Measurements from ENCODE around the gene PNLIPRP1. TPM values are rescaled to one million over a fixed set of nuclear protein-coding genes. Genes with fewer than 3 reads are reported as not detected.

Gene PNLIPRP1
- total RNA-seq (under 1 TPM in 1 of 4 donors, not detected in 3; 0.45 TPM), polyA plus RNA-seq (0.07 TPM)
- long read RNA-seq, donor 1: 0 reads
- long read RNA-seq, donor 2: 0 reads
- long read RNA-seq, donor 3: 0 reads
- long read RNA-seq, donor 4: 0 reads

- H3K27ac ChIP-seq (ENCODE audit: low read length): no peak within 1 kb of the TSS
- DNase-seq (no peak), ATAC-seq (no peak)
- no peak within 1 kb of the TSS for H3K4me3 ChIP-seq (ENCODE audit: low read length)
- intact Hi-C loops (cut with DNase I): no loop called here
- WGBS: 70% methylated on average over 9 of the region's 9 CpGs
- H3K27me3 ChIP-seq (ENCODE audit: control insufficient read depth, insufficient read depth): no peaks in the 10 kb centered on the region
- H3K9me3 ChIP-seq (ENCODE audit: control insufficient read depth, low read length): no peaks in the 10 kb centered on the region
- no peaks in the 10 kb centered on the region for H3K4me1 ChIP-seq (ENCODE audit: control insufficient read depth, insufficient read depth, low read length)
These were observed at the start of gene PNLIPRP1 for GRCh38 chr10:116590590-116591444. TSS of gene PNLIPRP1 (plus strand) at chr10:116590959. CDS start at chr10:116591130, 171 bp downstream.

GRCh38 chr10:116542007-116542677 lies 48.6 kb upstream of the PNLIPRP1 start:
- H3K9me3 ChIP-seq (ENCODE audit: control insufficient read depth, low read length): no peaks in the 10 kb centered on the region
- DNase-seq (no peak), ATAC-seq (no peak)
- H3K27me3 ChIP-seq (ENCODE audit: control insufficient read depth, insufficient read depth): no peaks in the 10 kb centered on the region
- intact Hi-C loops (cut with DNase I): no loop called here
- no peaks in the 10 kb centered on the region for H3K4me1 ChIP-seq (ENCODE audit: control insufficient read depth, insufficient read depth, low read length)
- no peak overlapping the region for H3K27ac ChIP-seq (ENCODE audit: low read length)
- H3K4me3 ChIP-seq (ENCODE audit: low read length): no peak overlapping the region

- ATAC-seq: no peak
- no peaks in the 10 kb centered on the region for H3K9me3 ChIP-seq (ENCODE audit: control insufficient read depth, low read length)
- no peaks in the 10 kb centered on the region for H3K4me1 ChIP-seq (ENCODE audit: control insufficient read depth, insufficient read depth, low read length)
- no peaks in the 10 kb centered on the region for H3K27me3 ChIP-seq (ENCODE audit: control insufficient read depth, insufficient read depth)
- DNase-seq: no peak
- intact Hi-C loops (cut with DNase I): no loop called here
- no peak overlapping the region for H3K27ac ChIP-seq (ENCODE audit: low read length)
- WGBS: 71% methylated on average over 1 of the region's 1 CpG
- no peak overlapping the region for H3K4me3 ChIP-seq (ENCODE audit: low read length)
These were observed 45.6 kb upstream of the PNLIPRP1 start for GRCh38 chr10:116545122-116545521.

- 52% methylated on average over 8 of the region's 8 CpGs for WGBS
- Histone ChIP-seq H3K27ac (ENCODE audit: low read length) (no peak within 1 kb of the TSS), H3K4me1 (ENCODE audit: control insufficient read depth, insufficient read depth, low read length) (no peaks in the 10 kb centered on the region), H3K4me3 (ENCODE audit: low read length) (no peak within 1 kb of the TSS), H3K9me3 (ENCODE audit: control insufficient read depth, low read length) (no peaks in the 10 kb centered on the region), H3K27me3 (ENCODE audit: control insufficient read depth, insufficient read depth) (no peaks in the 10 kb centered on the region)
- DNase-seq (no peak), ATAC-seq (no peak)
- intact Hi-C loops (cut with DNase I): no loop called here
These were observed 45.0 kb upstream of the PNLIPRP1 start, which contains the start of gene PNLIP for GRCh38 chr10:116545756-116546155. TSS of gene PNLIP (plus strand) at chr10:116545931. CDS start at chr10:116546093, 162 bp downstream.

GRCh38 chr10:116548301-116548700 lies 42.5 kb upstream of the PNLIPRP1 start:
- WGBS: 76% methylated on average over 5 of the region's 5 CpGs

GRCh38 chr10:116553378-116553980 lies 37.3 kb upstream of the PNLIPRP1 start:
- intact Hi-C loops (cut with DNase I): no loop called here
- no peak for DNase-seq
- Histone ChIP-seq H3K27ac (ENCODE audit: low read length) (no peak overlapping the region), H3K9me3 (ENCODE audit: control insufficient read depth, low read length) (no peaks in the 10 kb centered on the region), H3K27me3 (ENCODE audit: control insufficient read depth, insufficient read depth) (no peaks in the 10 kb centered on the region), H3K4me3 (ENCODE audit: low read length) (no peak overlapping the region), H3K4me1 (ENCODE audit: control insufficient read depth, insufficient read depth, low read length) (no peaks in the 10 kb centered on the region)
- no peak for ATAC-seq
- 87% methylated on average over 13 of the region's 13 CpGs for WGBS

More at GRCh38 chr10:116548301-116548700, 42.5 kb upstream of the PNLIPRP1 start:
- H3K27me3 ChIP-seq (ENCODE audit: control insufficient read depth, insufficient read depth): no peaks in the 10 kb centered on the region
- no peaks in the 10 kb centered on the region for H3K9me3 ChIP-seq (ENCODE audit: control insufficient read depth, low read length)
- H3K4me3 ChIP-seq (ENCODE audit: low read length): no peak overlapping the region
- no peak overlapping the region for H3K27ac ChIP-seq (ENCODE audit: low read length)
- intact Hi-C loops (cut with DNase I): no loop called here
- ATAC-seq (no peak), DNase-seq (no peak)
- H3K4me1 ChIP-seq (ENCODE audit: control insufficient read depth, insufficient read depth, low read length): no peaks in the 10 kb centered on the region

- DNase-seq (no peak), ATAC-seq (no peak)
- intact Hi-C loops (cut with DNase I): no loop called here
- Histone ChIP-seq H3K4me3 (ENCODE audit: low read length) (no peak overlapping the region), H3K27ac (ENCODE audit: low read length) (no peak overlapping the region), H3K27me3 (ENCODE audit: control insufficient read depth, insufficient read depth) (no peaks in the 10 kb centered on the region), H3K4me1 (ENCODE audit: control insufficient read depth, insufficient read depth, low read length) (no peaks in the 10 kb centered on the region), H3K9me3 (ENCODE audit: control insufficient read depth, low read length) (no peaks in the 10 kb centered on the region)
- WGBS: 56% methylated on average over 5 of the region's 5 CpGs
These were observed 36.1 kb upstream of the PNLIPRP1 start for GRCh38 chr10:116554628-116555027.

GRCh38 chr10:116555880-116556279 lies 34.9 kb upstream of the PNLIPRP1 start:
- H3K27ac ChIP-seq (ENCODE audit: low read length): no peak overlapping the region
- H3K4me1 ChIP-seq (ENCODE audit: control insufficient read depth, insufficient read depth, low read length): no peaks in the 10 kb centered on the region
- no peak for DNase-seq
- WGBS: 71% methylated on average over 6 of the region's 6 CpGs
- ATAC-seq: no peak
- H3K9me3 ChIP-seq (ENCODE audit: control insufficient read depth, low read length): no peaks in the 10 kb centered on the region
- no peak overlapping the region for H3K4me3 ChIP-seq (ENCODE audit: low read length)
- no peaks in the 10 kb centered on the region for H3K27me3 ChIP-seq (ENCODE audit: control insufficient read depth, insufficient read depth)
- intact Hi-C loops (cut with DNase I): no loop called here

- DNase-seq (no peak), ATAC-seq (no peak)
- no peak overlapping the region for H3K4me3 ChIP-seq (ENCODE audit: low read length)
- H3K27me3 ChIP-seq (ENCODE audit: control insufficient read depth, insufficient read depth): no peaks in the 10 kb centered on the region
- 78% methylated on average over 5 of the region's 5 CpGs for WGBS
- H3K9me3 ChIP-seq (ENCODE audit: control insufficient read depth, low read length): no peaks in the 10 kb centered on the region
- no peak overlapping the region for H3K27ac ChIP-seq (ENCODE audit: low read length)
- no peaks in the 10 kb centered on the region for H3K4me1 ChIP-seq (ENCODE audit: control insufficient read depth, insufficient read depth, low read length)
- intact Hi-C loops (cut with DNase I): no loop called here
These were observed 33.4 kb upstream of the PNLIPRP1 start for GRCh38 chr10:116557305-116557880.

- Histone ChIP-seq H3K4me3 (ENCODE audit: low read length) (no peak overlapping the region), H3K27me3 (ENCODE audit: control insufficient read depth, insufficient read depth) (no peaks in the 10 kb centered on the region), H3K4me1 (ENCODE audit: control insufficient read depth, insufficient read depth, low read length) (no peaks in the 10 kb centered on the region), H3K27ac (ENCODE audit: low read length) (no peak overlapping the region), H3K9me3 (ENCODE audit: control insufficient read depth, low read length) (no peaks in the 10 kb centered on the region)
- DNase-seq (no peak), ATAC-seq (no peak)
- intact Hi-C loops (cut with DNase I): no loop called here
- 96% methylated on average over 8 of the region's 8 CpGs for WGBS
These were observed 25.2 kb upstream of the PNLIPRP1 start for GRCh38 chr10:116565534-116565933.

GRCh38 chr10:116566932-116567331 lies 23.8 kb upstream of the PNLIPRP1 start:
- H3K4me3 ChIP-seq (ENCODE audit: low read length): no peak overlapping the region
- intact Hi-C loops (cut with DNase I): no loop called here
- no peak for DNase-seq
- H3K9me3 ChIP-seq (ENCODE audit: control insufficient read depth, low read length): no peaks in the 10 kb centered on the region
- no peak overlapping the region for H3K27ac ChIP-seq (ENCODE audit: low read length)
- no peaks in the 10 kb centered on the region for H3K27me3 ChIP-seq (ENCODE audit: control insufficient read depth, insufficient read depth)
- H3K4me1 ChIP-seq (ENCODE audit: control insufficient read depth, insufficient read depth, low read length): no peaks in the 10 kb centered on the region
- no peak for ATAC-seq

Data from right cardiac atrium (tissue), 5 donors.